ENCODE measurements around the gene DOCK9.

The DOCK9 gene

DNA sequence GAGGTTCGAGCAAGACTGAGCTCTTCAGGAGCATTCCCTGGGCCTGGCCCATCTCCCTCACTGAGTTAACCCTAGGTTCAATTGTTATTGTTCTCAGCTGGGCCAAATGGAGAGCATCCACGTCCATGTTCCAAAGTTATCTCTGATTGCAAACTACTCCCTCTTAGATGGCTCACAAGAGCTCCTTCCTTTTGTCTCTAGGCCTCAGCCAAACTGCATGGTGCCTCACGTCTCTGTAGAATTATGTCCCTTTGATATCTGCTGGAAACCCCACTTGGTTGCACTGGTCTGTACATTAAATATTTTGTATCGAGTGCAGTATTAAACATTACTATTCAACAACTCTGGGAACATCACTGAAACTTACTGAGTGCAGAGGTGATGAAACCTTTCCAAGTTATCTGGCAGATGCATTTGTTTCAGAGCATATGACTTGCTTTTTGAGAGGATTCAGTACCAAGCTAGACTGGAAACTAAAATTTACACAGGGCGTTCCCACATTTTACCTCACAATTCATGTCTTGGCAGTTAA lies 38.1 kb downstream of the DOCK9 start:
- H3K79me2 ChIP-seq (ENCODE audit: insufficient read depth, low read depth): no peaks in the 10 kb centered on the region
- H4K20me1 ChIP-seq (ENCODE audit: insufficient read depth): no peaks in the 10 kb centered on the region
- TF ChIP-seq, protein P1, sequence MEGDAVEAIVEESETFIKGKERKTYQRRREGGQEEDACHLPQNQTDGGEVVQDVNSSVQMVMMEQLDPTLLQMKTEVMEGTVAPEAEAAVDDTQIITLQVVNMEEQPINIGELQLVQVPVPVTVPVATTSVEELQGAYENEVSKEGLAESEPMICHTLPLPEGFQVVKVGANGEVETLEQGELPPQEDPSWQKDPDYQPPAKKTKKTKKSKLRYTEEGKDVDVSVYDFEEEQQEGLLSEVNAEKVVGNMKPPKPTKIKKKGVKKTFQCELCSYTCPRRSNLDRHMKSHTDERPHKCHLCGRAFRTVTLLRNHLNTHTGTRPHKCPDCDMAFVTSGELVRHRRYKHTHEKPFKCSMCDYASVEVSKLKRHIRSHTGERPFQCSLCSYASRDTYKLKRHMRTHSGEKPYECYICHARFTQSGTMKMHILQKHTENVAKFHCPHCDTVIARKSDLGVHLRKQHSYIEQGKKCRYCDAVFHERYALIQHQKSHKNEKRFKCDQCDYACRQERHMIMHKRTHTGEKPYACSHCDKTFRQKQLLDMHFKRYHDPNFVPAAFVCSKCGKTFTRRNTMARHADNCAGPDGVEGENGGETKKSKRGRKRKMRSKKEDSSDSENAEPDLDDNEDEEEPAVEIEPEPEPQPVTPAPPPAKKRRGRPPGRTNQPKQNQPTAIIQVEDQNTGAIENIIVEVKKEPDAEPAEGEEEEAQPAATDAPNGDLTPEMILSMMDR (conservative IDR thresholded peaks at IDR 0.05; ENCODE audit: low read depth, low read length): no peak
- H3K4me3 ChIP-seq (IDR thresholded peaks at IDR 0.05; ENCODE audit: insufficient read depth, low read depth, low read length): no peak overlapping the region
- no peaks in the 10 kb centered on the region for H3K36me3 ChIP-seq (ENCODE audit: insufficient read depth)
- H3K4me1 ChIP-seq (ENCODE audit: low read depth, poor library complexity, severe bottlenecking): no peaks in the 10 kb centered on the region
- no peaks in the 10 kb centered on the region for H3K27me3 ChIP-seq (ENCODE audit: insufficient read depth, low read depth)
- no peak overlapping the region for H2AFZ ChIP-seq (ENCODE audit: low read depth)
- H3K27ac ChIP-seq: no peak overlapping the region
- no peak overlapping the region for H3K9ac ChIP-seq
- H3K4me2 ChIP-seq: no peak overlapping the region

- Histone ChIP-seq H3K4me1 (ENCODE audit: low read depth, poor library complexity, severe bottlenecking) (no peaks in the 10 kb centered on the region), H3K4me2 (no peak overlapping the region), H4K20me1 (ENCODE audit: insufficient read depth) (no peaks in the 10 kb centered on the region), H3K9ac (no peak overlapping the region), H3K27ac (no peak overlapping the region), H2AFZ (ENCODE audit: low read depth) (no peak overlapping the region), H3K79me2 (ENCODE audit: insufficient read depth, low read depth) (no peaks in the 10 kb centered on the region), H3K27me3 (ENCODE audit: insufficient read depth, low read depth) (no peaks in the 10 kb centered on the region), H3K36me3 (ENCODE audit: insufficient read depth) (no peaks in the 10 kb centered on the region), H3K4me3 (IDR thresholded peaks at IDR 0.05; ENCODE audit: insufficient read depth, low read depth, low read length) (no peak overlapping the region)
- TF ChIP-seq, protein P1 (conservative IDR thresholded peaks at IDR 0.05; ENCODE audit: low read depth, low read length): no peak
Observed at GRCh38 chr13:98938801-98939200, 39.1 kb downstream of the DOCK9 start.

GRCh38 chr13:98937911-98938381 lies 39.9 kb downstream of the DOCK9 start:
- H2AFZ ChIP-seq (ENCODE audit: low read depth): no peak overlapping the region
- H3K4me2 ChIP-seq: no peak overlapping the region
- no peaks in the 10 kb centered on the region for H3K36me3 ChIP-seq (ENCODE audit: insufficient read depth)
- no peak overlapping the region for H3K9ac ChIP-seq
- H3K27ac ChIP-seq: no peak overlapping the region
- H3K27me3 ChIP-seq (ENCODE audit: insufficient read depth, low read depth): no peaks in the 10 kb centered on the region
- no peaks in the 10 kb centered on the region for H4K20me1 ChIP-seq (ENCODE audit: insufficient read depth)
- TF ChIP-seq, protein P1 (conservative IDR thresholded peaks at IDR 0.05; ENCODE audit: low read depth, low read length): no peak
- no peak overlapping the region for H3K4me3 ChIP-seq (IDR thresholded peaks at IDR 0.05; ENCODE audit: insufficient read depth, low read depth, low read length)
- H3K4me1 ChIP-seq (ENCODE audit: low read depth, poor library complexity, severe bottlenecking): no peaks in the 10 kb centered on the region
- H3K79me2 ChIP-seq (ENCODE audit: insufficient read depth, low read depth): no peaks in the 10 kb centered on the region

DNA sequence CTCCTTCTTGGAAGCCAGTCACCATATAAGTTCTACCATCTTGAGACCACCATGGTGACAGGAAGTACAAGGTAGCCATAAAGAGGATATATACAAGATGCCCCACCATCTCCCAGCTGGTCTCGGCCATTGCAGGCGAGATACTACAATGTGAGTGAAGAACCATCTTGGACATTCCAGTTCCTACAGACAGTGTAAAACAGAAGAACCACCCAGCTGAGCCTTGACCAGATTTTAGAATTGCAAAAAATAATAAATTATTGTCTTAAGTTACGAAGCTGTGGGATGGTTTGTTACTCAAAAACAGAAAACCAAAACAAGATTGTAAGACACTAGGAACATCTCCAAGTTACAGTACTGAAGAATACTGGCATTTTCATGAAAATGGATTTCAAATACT lies 43.6 kb downstream of the DOCK9 start:
- Histone ChIP-seq H3K27me3 (ENCODE audit: insufficient read depth, low read depth) (no peaks in the 10 kb centered on the region), H3K4me2 (no peak overlapping the region), H3K36me3 (ENCODE audit: insufficient read depth) (no peaks in the 10 kb centered on the region)

More for the DNA sequence above, 43.6 kb downstream of the DOCK9 start:
- Histone ChIP-seq H3K79me2 (ENCODE audit: insufficient read depth, low read depth) (no peaks in the 10 kb centered on the region), H4K20me1 (ENCODE audit: insufficient read depth) (no peaks in the 10 kb centered on the region), H3K27ac (no peak overlapping the region), H3K9ac (no peak overlapping the region), H3K4me3 (IDR thresholded peaks at IDR 0.05; ENCODE audit: insufficient read depth, low read depth, low read length) (no peak overlapping the region), H3K4me1 (ENCODE audit: low read depth, poor library complexity, severe bottlenecking) (no peaks in the 10 kb centered on the region), H2AFZ (ENCODE audit: low read depth) (no peak overlapping the region)
- TF ChIP-seq, protein P1 (conservative IDR thresholded peaks at IDR 0.05; ENCODE audit: low read depth, low read length): no peak
